ENCODE data around the gene GRPEL1.
"Not testable (repeated sequence)": the region's sequence is repeated elsewhere in the genome, so short reads cannot be mapped to it uniquely, and the experiment has no call there.

GRPEL1 gene

GRCh38 chr4:7067452-7068278, at the start of gene GRPEL1:
TSS of gene GRPEL1 (minus strand) at chr4:7068064. CDS start at chr4:7068032, 32 bp downstream.
- peak; percentile 100 for DNase-seq

DNA sequence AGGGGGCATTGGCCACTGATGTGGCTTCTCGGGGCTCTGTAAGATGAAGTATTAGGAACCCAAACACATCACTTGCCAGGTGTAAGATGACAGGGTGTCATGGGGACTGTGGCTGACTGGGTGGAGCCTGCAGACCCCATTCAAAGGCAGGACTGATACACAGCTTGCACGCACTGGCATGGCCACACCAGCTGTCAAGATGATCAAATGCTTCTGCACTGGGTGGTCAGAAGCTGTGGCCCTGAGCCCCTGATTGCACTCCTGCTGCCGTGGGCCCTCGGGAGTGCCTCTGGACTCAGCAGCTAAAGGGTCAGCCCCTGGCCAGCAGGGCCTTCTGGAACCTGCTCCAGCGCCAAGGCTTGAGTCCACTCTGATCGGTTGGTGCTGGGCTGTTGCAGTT, 48.8 kb upstream of the GRPEL1 start:
- DNase-seq, result no peak

DNA sequence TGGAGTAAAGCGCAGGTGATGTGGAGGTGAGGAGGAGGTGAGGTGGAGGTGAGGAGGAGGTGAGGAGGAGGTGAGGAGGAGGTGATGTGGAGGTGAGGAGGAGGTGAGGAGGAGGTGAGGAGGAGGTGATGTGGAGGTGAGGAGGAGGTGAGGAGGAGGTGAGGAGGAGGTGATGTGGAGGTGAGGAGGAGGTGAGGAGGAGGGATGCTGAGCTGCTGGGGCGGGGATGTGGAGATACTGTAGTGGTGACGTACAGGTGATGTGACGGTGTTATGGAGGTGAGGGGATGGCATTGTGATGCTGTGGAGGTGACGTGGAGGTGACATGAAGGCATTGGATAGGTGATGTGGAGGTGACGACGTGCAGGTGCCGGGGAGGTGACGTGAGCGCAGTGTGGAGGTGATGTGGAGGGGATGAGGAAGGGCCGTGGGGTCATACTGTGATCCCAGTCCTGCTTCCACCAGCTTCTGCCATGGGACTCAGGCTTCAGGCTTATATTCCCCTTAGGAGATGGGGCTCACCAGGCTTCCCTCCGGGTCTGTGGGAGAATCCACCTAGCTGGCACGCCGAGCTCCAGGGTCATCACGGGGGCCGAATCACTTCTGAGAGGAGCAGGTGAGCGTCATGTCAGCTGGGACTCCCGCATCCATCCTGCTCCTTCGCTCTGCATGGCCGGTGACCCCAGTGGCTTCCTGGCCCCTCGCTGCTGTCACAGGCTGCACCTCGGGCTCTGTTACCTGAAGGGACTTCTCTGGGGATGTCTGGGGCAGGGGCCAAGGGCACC, 47.9 kb upstream of the GRPEL1 start:
- DNase-seq, result no peak

DNA sequence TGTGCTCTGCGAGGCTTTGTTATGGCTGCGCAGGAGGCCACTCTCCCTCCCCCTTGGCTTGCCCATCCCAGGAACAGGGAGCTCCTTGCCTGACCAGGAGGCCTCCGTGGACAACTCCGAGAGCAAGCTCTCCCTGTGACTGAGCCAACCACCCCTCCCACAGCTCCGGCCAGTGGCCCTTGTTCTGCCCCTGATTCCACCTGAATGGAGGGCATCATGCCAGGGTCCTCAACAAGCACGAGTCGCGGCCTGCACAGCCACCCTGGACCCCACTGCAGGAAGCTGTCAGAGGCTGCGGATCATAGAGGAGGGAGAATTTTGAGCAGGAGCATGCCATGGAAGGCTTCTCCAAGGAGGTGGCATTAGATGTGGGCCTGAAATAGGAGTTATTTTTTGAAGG, 44.8 kb upstream of the GRPEL1 start:
- DNase-seq, result no peak

DNA sequence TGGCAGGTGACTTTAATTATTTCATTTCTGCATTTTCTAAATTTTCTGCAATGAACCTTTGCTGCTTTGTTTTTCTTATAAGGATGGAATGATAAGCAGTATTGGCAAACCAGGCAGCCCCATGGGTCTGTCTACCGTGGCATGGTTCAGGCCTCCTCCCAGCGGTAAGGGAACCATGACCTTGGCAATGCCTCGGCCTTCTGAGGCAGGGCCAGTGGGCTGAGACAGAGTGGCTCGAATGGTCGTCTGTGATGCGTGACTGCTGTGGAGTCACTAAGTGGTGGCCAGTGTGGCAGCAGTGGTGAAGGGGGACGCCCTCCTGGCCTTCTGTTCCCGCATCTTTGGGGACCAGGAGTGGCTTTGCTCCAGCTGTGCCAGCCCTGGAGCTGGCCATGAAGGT, 43.6 kb upstream of the GRPEL1 start:
- DNase-seq, result no peak

GRCh38 chr4:7110546-7110945, 42.7 kb upstream of the GRPEL1 start:
- no peak for DNase-seq

DNA sequence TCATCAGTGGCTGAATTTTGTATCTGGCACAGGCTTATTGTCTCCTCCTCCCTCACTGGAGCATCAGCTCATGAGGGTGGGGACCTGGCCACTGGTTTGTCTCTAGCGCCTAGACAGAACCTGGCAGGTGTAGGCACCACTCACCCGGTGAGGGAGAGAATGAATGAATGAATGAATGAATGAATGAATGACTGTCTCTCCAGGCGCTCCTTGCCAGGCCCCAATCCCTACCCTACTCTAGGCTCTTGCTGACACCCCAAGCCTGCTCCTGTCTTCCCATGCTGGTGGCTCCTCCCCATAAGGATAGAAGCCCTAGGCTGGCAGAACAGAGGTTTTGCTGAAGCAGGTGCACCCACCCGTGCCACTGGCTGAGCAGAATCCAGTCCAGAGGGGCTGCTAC, 41.3 kb upstream of the GRPEL1 start:
- DNase-seq, result no peak

GRCh38 chr4:7108660-7109059, 40.8 kb upstream of the GRPEL1 start:
- DNase-seq, result no peak

- no peak for DNase-seq
Measured at GRCh38 chr4:7108046-7108625, 40.3 kb upstream of the GRPEL1 start.

DNA sequence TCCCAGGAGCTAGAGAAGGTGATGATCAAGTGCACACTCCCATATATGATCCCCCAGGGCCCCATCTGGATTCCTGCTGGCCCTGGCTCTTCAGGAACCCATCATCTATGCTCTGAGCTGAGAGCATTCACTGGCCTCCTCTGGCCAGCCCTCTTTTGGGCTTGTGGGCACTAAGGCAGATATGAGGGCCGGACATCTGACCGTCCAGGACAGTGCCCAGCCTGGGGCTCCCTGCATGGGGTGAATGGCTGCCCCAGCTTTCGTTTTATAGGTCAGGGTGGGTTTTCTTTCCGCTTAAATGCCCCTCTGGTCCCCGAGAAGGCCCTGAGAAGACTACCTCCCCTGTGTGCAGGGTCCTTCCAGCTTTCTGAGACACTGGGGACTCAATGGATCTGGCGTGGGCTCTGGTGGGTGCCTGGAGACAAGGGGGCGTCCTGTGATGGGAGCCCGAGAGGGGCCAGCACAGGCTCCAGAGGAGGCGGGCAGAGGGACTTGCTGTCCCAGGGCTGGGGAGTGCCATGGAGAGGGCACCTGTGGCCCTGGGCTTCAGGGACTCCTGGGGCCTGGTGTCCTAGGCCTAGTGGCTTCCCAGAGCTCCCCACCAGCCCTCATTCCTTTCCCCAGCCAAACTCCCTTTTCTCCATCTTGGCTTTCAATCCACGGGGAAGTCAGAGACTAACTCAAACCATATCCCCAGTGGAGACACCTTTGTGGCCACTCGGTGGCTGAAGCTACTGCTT, 39.5 kb upstream of the GRPEL1 start:
- DNase-seq, result no peak

- DNase-seq, result no peak
Measured at GRCh38 chr4:7105276-7105675, 37.4 kb upstream of the GRPEL1 start.

GRCh38 chr4:7104366-7105031, 36.6 kb upstream of the GRPEL1 start:
- DNase-seq, result no peak

- no peak for DNase-seq
Measured at GRCh38 chr4:7103607-7104365, 35.9 kb upstream of the GRPEL1 start.

- peak; percentile 84 for DNase-seq
Measured at GRCh38 chr4:7103031-7103606, 35.3 kb upstream of the GRPEL1 start.

DNA sequence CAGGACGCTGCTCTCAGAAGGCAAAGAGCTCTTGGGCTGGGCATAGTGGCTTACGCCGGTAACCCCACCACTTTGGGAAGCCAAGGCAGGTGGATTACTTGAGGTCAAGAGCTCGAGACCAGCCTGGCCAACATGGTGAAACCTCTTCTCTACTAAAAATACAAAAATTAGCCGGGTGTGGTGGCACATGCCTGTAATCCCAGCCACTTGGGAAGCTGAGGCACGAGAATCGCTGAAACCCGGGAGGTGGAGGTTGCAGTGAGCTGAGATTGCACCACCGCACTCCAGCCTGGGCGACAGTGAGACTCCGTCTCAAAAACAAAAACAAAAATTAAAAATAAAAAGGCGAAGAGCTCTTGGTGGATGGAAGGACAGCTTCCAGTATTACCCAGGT, 34.6 kb upstream of the GRPEL1 start:
- not testable (repeated sequence) for DNase-seq

DNA sequence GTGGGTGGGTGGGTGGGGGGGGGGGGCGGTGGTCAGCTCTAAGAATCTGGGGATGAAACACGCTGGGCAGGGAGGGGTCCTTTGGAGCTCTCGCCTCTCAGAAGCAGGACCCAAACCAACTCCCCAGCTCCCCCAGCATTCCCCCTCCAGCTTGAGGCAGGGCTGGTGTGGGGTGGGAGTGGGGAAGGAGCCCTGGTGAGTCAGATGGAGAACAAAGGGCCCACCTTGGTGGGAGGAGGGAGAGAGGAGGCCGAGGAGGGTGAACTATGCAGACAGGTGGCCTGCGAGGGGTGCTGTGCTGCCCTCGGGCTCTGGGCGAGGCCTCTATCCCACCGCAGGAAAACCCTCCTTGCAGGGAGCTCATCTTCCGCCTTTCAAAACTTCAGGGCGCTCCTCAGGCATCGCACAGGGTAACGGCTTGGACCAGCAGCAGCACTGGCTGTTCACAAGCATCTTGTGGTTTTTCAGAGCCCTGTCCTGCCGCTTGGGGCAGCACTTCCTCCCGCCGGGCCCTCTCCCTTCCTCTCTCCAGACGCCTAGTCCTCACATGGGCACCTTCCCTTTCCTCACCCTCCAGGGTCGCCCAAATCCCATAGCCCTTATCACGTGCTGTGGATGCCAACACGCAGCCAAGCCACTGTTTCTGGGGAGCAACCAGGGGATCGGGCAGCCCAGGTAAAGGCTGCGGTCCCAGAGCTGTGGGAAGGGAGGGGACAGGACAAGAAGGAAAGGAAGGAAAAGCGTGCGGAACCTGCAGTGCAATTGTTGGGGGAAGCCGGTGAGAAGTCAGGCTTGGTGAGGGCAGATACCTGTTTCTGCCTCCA, 34.0 kb upstream of the GRPEL1 start:
- peak; percentile 36 for DNase-seq

- no peak for DNase-seq
Measured at GRCh38 chr4:7096236-7096635, 28.4 kb upstream of the GRPEL1 start.

DNA sequence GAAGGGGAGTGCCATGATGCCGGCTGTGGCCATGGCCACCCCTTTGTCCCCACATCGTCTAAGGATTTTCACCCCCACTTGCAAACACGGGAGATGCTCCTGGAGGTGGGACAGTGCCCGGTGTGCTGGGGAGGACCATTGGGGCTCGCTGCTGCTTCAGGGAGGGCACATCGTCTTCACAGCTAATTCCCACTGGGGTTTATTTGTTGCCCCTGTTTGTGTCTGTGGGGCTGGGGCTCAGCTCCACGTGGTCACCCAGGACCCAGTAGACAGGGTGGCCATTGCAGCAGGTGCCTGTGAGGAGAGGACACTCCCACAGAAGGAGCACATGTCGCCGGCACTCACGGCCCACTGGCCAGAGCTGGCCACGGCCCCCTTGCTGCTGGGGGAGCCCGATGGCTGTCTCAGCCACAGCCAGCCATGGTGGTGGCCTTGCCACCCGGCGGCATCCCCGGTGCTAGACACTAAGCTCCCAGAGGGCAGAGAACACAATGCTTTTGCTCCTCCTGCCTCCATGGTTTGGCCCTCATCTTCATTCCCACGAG, 27.8 kb upstream of the GRPEL1 start:
- DNase-seq, result no peak

GRCh38 chr4:7094916-7095315, 27.1 kb upstream of the GRPEL1 start:
- no peak for DNase-seq

DNA sequence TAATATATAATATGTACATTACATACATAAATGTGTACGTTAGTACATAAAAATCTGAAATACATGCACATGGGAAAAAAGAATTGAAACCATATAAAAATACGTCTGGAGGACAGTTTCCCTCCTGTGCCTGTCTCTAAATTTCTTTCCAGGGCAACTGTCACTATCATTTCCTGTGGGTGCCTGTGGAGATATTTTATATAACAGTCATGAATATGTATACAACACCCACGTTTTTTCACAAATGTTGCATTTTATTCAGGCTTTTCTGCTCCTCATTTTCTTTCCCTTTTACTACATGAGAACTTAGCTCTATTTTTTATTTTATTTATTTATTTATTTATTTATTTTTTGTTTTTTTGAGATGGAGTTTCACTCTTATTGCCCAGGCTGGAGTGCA, 24.2 kb upstream of the GRPEL1 start:
- no peak for DNase-seq
